Astrocyte of the spinal cord (primary cell): ENCODE measurements around the gene PERM1.

Experiments
- DNase-seq: peaks from one replicate; pipeline ENCODE4 v3.0.0; 2011; ENCODE audit warnings: low read depth, low spot score
- H3K4me3 ChIP-seq: 2 replicates; pipeline ENCODE4 v1.5.1; 2011; ENCODE audit warnings: low read depth, mild to moderate bottlenecking, low read length, moderate library complexity
- in situ Hi-C: cut with HindIII; loops from 2 replicates; pipeline ENCODE4 v1.10.0; 2017; ENCODE audit warnings: low sequenced_read_pairs
- TF ChIP-seq, protein P1 (sequence below): IDR thresholded peaks from 2 replicates; pipeline ENCODE4 v1.5.1; 2012; ENCODE audit warnings: low read depth, mild to moderate bottlenecking, low read length, inconsistent platforms

Gene PERM1

DNA sequence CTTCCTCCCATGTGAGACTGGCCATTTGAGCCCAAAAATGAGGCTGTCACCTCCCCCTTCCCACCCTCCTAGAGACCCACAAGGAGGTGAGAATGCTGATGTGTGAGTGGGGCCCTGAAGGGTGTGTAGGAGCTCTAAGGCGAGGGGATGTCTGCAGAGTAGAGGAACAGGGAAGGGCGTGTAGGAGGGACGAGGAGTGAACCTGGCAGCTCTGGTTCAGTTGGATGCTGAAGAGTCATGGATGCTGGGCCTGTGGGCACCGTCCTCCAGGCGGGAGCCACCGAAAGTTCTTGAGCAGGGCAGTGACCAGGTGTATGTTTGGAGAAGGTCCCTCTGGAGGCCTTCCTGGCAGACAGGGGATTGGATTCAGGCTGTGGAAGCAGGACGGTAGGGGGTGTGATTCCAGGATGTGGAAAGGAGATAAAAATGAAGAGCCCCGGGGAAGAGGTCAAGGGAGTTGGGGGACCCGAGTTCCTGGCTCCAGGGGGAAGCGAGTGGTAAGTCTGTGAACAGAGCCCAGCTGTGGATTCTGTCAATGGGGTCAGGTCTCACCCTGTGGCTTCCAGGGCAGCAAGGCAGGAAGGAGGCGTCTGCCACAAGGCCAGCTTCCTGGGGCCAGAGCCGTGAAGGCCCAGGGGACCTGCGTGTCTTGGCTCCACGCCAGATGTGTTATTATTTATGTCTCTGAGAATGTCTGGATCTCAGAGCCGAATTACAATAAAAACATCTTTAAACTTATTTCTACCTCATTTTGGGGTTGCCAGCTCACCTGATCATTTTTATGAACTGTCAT is 50.3 kb downstream of the PERM1 start:
- TF ChIP-seq, protein P1, sequence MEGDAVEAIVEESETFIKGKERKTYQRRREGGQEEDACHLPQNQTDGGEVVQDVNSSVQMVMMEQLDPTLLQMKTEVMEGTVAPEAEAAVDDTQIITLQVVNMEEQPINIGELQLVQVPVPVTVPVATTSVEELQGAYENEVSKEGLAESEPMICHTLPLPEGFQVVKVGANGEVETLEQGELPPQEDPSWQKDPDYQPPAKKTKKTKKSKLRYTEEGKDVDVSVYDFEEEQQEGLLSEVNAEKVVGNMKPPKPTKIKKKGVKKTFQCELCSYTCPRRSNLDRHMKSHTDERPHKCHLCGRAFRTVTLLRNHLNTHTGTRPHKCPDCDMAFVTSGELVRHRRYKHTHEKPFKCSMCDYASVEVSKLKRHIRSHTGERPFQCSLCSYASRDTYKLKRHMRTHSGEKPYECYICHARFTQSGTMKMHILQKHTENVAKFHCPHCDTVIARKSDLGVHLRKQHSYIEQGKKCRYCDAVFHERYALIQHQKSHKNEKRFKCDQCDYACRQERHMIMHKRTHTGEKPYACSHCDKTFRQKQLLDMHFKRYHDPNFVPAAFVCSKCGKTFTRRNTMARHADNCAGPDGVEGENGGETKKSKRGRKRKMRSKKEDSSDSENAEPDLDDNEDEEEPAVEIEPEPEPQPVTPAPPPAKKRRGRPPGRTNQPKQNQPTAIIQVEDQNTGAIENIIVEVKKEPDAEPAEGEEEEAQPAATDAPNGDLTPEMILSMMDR = no peak
- no peak overlapping the region for H3K4me3 ChIP-seq
- no peak for DNase-seq
- in situ Hi-C loops = no loop called here

DNA sequence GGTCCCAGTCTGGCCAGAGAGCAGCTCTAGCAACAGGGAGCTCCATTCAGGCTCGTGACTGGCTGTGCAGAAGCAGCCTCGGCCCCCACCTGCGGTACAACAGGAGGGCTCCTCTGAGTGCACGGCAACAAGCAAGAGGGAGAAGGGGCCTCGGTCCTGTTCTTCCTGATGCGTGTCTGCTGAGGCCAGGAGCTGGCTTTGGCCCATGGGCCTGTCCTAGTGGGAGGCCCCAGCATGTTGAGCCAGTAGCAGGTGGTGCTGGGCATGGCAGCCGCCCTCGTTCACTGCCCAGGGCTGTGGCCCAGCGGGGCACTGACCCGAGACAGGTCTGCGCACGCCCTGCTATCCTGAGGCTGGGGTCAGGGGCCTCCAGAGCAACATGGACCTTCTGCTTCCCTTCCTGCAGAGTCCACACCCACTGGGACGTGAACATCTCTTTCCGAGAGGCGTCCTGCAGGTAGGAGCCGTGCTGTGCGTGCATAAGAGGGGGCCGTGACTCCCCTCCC is 51.2 kb downstream of the PERM1 start:
- TF ChIP-seq, protein P1 = no peak
- no peak for DNase-seq
- in situ Hi-C loops = no loop called here
- H3K4me3 ChIP-seq = no peak overlapping the region

DNA sequence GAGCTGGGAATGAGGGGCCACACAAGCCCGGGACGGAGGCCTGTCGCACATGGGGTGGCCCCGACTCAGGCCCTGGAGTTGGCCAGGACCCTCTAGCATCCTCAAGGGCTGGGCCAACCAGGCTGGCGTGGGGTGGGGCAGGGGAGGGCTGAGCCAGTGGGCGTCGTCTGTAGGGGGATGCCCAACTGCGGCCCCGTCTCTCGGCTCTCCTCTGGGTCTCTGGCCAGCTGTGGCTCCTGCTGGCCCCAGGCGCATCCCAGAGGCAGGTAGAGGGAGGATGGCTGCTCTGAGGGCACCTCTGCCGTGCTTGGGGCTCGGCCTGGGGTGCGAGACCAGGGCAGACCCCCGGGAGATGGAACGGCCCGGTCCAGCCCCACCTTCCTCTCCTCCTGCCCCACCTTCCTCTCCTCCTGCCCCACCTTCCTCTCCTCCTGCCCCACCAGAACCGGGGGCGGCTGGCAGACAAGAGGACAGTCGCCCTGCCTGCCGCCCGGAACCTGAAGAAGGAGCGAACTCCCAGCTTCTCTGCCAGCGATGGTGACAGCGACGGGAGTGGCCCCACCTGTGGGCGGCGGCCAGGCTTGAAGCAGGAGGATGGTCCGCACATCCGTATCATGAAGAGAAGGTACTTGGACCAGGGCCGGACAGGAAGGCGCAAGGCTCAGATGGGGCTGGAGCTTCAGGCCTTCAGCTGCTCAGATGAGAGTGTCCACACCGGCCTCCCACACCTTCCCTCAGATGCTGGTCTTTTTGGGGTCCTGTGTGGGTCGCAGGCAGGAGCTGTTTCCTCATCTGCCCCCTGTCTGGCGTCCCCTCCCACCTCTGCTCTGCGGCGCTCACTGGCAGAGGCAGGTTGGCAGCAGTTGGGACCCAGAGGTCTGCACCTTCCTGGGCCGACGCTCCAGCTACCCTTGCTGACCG is 51.9 kb downstream of the PERM1 start:
- in situ Hi-C loops = no loop called here
- no peak for DNase-seq
- TF ChIP-seq, protein P1 = no peak
- no peak overlapping the region for H3K4me3 ChIP-seq

DNA sequence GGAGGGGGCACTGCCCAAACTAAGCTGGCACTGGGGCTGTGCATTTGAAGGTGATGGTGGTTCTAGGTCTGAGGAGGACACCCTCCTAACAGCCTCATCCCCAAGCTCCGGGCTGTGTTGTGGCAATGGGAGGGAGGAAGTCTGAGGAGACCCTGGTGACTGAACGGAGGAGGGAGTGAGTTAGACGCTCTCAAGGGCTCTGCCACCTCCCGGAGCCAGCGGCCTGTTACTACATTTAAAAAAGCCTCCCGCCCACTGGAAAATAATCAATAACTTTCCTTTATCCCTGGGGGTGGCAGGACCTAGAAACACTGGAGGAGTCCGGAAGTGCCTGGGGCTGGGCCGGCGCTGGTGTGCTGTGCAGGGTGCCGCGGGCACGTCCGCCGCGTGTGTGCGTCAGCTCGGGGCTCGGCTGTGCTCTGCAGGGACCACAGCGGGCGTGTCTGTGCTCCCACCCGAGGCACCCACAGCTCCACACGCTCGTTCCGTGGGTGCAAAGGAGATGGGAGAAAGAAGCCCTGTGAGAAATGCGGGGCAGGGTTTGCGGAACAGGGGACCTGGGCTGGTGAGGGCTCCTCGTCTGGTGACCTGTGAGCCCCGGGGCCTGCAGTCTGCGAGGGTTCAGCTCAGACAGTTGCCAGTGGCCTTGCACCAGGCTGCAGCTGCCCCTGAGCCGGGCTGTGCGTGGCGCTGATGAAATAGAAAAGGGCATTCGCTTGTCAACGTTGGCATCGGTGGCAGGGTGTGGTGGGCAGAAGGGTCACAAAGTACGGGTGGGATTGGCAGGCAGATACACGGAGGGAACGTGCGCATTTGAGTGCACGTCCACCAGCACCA is 52.9 kb downstream of the PERM1 start:
- no peak for DNase-seq
- TF ChIP-seq, protein P1 = no peak
- H3K4me3 ChIP-seq = no peak overlapping the region
- in situ Hi-C loops = no loop called here

DNA sequence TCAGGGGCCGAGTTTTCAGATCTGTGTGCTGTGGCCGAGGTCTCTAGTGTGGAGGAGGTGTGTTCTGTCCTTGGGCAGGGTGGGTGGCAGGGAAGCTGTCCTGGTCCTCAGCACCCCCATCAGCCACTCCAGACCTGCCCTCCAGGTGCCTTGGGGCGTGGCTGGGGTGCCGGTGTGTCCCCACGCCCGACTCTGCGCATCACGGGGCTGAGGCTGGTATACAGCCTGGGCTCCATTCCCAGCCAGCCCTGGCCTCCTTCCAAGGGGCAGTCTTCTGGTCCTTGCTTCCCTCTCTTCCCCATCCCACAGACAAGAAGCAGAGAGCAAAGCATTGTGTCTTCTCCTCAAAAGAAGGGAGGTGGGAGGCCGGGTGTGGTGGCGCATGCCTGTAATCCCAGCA is 54.1 kb downstream of the PERM1 start:
- DNase-seq = no peak
- in situ Hi-C loops = no loop called here
- TF ChIP-seq, protein P1 = no peak
- H3K4me3 ChIP-seq = no peak overlapping the region

DNA sequence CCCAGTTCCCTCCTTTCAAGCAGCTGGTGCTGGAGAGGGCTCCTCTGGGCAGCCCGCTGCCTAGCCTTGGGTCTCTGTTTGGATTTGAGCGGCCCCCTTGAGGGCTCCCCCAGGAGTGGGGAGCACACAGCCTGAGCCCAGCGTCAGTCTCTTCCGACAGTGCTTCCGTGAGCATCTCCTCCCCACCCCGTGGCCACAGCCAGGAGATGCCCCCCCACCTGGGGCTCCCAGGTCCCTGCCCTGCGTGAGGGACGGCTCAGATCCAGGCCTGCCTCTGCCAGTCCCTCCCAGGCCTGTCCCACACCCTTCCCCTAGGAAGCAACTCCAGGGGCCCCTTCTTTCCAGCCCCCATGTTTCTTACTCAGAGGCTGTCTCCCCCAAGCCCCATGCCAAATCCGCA is 54.7 kb downstream of the PERM1 start:
- DNase-seq = no peak
- H3K4me3 ChIP-seq = no peak overlapping the region
- TF ChIP-seq, protein P1 = no peak
- in situ Hi-C loops = no loop called here
